NCI-H2107 treated with DMSO at 0.1 percent for 48 hours (cell line): ENCODE measurements around the gene PDK2.

Experiments used
- DNase-seq: peaks from one replicate; lab custom pipeline; 2025; ENCODE audit not compliant: unreplicated experiment; lab: John Stamatoyannopoulos, UW

PDK2 gene

DNA sequence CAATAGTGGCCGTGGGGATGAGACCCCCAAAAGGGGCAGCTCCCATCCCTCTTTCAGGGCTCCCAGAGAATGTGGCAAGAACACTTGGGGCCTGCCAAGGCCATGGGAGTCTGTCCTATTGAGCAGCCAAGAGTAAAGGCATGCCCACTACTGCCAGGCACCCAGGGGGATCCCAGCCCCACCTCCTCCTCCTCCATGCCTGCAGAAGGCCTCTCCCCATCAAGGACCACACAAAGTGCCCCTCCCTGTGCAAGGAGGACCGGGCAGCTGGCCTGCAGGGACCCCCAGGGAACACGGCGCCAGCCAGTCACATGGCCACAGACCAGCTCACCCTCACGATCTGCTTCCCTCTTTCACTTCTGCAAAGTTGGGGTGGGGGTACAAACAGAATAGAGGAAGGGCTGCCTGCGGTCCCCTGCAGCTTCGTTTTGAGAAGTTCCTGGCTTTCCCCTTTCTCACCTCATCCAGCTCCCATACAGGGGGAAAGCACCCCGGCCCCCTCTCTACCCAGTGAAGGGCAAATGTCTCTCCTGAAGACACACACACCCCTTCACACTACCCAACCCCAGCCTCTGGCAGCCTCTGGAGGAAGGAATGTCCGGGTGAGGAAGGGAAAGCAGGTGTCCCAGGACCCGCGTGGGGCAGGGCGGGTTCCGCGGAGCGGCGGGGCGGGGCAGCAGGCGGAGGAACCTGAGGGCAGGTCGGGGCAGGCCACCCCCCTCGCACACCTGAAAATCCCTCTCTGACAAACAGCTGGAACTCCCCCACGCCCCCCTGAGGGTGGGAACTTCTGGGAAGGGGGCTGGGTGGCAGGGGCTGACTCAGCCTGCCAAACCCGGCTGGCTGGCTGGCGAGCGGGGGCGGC lies 53.3 kb downstream of the PDK2 start:
- DNase-seq = no peak

DNA sequence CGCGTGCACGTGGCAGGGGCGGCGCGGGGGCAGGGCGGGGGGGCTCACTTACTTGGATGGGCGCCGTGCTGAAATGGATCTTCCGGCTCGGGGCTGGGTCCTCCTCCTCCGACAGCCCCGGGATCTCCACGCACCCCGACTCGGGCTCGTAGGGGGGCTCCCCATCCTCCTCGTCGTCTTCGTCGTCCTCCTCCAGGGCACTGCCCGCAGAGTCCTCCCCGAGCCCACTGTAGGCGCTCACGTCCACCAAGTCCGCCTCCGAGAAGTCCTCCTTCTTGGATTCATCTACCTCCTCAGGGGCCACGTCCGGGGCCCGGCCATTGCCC lies 53.9 kb downstream of the PDK2 start:
- DNase-seq = no peak

DNA sequence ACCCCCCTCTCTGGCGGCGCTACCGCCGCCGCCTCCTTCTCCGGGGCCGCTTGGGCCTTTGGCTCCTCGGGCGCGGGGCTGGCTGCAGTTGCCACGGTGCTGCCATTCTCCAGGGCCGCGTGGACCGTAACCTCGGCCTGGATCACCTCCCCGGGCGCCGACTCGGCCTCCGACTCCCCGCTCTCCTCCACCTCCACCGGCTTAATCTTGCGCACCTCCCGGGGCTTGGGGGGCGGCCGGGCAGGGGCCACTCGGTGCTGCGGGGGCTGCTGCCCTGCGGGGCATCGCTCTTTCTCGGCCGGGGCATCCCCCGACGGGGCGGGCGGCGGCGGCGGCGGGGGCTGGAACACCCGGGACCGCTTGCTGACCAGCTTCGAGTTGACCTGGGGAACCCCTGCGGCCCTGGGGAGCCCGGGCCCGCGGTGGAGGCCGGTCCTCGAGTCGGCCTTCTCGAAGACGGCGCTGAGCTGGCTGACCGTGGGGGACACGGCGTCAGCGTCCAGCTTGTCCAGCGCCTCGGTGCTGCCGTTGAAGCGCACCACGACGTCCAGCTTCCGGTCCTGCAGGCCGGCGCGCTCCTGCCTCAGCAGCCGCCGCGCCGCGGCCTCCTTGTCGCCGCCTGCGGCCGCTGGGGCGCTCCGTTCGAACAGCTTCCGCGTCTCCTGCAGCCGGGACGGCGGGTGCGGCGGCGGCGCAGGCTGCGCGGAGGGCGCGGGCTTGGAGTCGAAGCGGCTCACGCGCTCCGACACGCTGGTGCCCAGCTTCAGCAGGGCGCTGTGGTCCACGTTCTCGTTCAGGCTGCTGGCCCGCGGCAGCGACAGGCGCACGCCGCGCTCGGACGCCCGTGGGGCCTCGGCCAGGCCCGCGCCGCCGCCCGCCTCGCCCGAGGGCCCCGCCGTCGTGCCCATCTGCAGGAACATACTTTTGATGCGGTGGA lies 54.5 kb downstream of the PDK2 start:
- DNase-seq = no peak

DNA sequence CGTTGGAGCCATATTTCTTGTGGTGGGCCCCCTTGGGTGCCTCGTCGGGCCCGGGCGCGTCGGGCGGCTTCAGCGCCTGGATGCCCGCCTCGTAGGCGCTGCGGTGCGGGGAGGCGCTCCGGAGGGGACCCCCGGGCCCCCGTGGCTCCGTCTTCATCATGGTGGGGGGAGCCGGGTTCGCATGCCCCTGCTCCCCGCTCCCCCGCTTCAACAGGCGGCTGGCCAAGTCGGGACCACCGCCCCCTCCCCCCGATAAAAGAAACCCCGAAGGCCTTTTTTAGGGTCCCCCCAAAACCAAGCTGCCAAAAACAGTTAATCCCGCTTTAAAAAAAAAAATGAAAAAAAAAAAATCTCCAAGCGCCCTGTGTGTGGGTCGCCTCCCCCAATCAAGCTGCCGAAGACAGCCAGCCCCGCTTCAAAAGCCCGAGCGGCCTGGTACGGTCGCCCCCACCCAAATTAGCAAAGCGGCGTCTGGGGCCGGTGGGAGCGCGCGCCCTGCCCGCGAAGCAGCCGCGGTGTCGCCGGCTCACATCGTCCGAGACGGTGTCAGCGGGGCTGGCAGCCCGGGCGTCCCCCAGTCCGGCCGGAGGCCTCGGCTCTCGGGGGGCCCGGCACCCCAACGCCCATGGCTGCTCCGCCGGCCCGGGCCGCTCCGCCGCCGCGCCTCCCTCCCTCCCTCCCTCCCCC lies 55.3 kb downstream of the PDK2 start, which contains the start of gene PPP1R9B:
Gene PPP1R9B, minus strand, starts transcription at position 324 of the 687 bp plus-strand sequence. Its CDS starts 164 bp downstream, at position 160.
- DNase-seq = no peak

DNA sequence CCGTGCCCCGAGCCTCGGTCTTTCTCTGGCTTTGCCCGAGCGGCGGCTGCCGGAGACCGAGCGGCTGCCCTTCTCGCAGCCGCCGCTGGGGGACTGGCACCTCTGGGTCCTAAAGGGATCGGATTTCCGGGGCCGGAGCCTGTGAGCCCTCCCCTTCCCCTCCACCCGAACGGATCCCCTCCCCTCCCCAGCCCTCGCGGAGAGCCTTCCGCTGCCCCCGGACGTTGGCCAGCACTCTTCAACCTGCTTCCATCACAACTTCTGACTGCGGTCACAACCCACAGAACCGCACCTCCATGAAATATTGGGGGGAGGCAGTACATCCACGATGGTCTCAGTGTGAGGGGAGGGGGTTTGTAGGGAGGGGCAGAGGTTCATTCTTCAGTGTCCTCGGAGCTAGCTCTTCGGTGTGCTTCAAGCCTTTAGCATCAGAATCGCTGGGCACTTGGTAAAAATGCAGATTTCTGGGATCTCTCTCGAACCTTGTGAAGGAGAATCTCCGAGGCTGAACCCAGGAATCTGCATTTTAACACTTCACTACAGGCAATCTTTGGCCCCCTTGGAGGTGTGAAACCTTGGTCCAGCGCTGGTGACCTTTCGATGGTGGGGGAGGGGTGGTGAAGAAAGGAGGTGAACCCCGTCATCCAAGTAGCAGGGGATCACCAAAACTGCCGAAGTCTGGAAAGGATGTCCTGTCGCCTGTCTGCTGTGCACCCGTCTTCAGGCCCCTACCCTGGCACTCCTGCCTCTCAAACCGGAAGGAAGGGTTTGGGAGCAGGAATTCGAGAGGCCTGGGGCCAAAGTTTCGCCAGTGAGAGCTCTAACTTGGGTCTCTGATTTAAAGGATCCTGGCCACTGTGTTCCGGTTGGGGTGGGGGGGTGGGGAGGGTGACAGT lies 56.1 kb downstream of the PDK2 start:
- peak; percentile 25 for DNase-seq

DNA sequence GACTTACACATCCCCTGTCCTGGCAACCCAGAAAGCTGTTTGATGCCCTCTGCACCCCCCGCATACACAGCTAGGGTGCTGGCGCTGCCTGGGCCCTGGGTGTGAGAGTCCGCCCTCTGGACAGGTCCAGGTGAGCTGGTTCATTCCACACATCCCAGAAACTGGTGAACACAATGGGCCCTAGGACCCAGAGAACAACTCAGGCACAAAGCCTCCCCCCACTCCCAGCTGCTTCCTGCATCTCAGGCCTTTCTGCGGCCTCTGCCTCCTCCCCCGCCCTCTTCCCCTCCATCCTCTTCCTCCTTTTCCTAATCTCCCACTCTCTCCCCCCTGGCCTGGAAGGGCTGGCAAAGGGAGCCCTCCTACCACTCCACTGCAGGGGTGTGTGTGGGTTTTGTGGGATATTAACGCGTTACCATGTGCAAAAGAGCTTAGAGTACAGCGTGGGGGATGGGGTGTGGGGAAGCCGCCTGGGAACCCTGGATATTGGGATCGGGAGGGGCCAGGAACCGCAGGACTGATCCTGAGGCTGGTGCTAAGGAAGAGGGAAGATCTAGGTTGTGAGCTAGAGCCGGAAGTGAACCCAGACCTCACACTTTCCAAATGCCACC lies 56.9 kb downstream of the PDK2 start:
- peak; percentile 71 for DNase-seq

DNA sequence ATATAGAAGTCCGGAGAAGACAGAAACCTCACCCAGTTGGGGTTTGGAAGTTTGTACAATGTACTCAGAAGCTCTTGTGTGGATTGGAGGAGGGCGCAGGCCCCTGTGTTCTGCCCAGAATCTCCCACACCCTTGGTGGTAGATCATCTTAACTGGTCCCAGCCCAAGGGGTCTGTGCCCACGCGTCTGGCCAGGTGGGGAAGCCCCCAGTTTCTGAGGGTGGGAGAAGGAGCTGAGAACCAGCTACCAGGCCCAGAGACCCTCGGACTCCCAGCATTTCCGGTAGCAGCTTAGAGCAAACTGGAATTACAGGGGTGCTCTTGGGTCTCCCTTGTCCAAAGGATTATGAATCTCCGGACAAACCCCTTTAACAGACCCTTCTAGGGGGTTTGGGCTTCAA lies 57.6 kb downstream of the PDK2 start:
- no peak for DNase-seq

DNA sequence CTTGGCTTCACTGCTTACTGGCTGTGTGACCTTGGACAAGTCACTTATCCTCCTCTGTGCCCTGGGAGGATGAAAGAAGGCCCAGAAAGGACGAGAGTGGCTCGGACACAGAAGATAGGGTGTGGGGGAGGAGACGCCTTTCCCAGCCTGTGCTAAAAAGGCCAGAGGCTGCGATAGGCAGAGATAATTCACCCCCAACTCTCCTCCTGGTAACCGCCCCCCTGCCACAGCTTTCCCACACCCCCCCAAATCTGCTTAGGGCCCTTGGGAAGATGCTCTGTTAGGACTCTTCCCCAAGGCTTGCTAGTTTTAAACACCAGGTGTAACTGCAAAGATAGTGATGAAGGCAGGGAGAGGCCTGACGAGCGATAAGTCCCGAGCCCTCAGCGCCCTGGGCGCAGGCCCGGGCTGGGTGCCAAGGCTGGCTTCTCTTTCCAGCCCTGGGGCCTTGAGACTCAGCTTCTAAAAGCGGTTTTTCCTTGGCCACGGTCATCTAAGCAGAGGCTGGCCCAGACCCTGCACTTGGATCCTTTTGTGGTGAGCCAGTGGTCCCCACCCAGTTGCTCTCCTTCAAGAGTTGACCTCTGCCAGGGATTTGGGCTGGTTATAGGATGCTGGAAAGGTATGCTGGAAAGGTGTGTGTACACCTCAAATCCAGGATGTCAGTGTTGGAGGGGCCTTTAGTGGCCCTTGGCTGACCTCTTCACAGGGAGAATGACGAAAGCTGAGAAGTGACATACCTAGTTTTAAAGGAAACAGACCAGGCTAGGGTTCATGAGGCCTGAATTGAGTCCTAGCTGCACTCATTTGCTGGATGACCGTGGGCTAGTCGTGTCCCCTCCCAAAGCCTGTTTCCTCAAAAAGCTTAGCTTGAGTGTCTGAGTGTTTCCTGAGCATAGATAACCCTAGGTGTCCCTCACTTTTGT lies 58.8 kb downstream of the PDK2 start:
- DNase-seq = no peak

DNA sequence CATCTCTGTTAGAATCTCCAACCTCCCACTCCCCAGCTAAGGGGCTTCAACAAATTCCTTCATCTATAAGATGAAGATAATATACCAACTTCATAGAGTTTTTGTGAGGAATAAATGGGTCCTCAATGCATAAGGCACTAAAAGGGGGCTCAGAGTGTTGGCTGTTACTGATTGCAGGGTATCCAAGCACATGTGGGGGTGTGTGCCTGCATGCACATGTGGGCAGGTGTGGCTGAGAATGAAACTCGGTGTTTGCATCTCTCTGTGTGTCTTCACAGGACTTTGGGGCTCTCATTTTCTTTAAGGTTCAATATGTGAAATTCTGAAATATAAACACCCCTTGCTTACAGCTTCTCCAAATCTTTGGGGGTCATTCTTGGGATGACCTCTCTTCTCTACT lies 59.5 kb downstream of the PDK2 start:
- no peak for DNase-seq

DNA sequence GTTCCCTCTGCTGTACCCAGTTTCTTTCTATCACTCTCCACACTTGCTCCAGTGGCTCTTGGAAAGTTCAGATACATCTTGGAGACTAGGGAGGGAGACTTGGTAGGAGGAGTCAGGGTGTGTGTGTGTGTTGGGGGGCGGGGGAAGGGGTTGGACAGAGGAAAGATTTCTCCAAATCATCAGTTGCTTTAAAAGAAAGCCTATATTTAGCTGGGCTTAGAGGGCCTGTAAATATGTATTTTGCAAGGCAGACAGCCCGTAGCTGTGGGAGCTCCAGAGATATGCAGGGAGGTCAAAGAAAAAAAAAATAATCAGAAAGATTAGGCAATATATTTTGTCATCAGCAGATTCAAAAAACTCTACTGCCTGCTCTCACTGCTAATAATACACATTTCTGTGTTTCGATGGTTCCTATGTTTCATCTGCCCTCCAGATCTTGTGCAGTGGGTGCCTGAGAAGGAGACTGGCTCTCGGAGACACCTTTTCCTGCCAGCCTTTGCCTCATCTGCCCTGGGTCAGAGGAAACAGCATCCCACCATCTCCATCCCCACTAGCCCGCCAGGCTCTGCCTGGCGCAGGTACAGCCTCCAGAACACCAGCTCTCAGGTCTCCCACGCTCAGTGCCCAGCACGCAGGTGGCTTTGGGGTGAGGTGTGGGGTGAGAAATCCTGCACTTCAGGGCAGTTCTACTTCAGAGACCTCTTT lies 60.1 kb downstream of the PDK2 start:
- no peak for DNase-seq

DNA sequence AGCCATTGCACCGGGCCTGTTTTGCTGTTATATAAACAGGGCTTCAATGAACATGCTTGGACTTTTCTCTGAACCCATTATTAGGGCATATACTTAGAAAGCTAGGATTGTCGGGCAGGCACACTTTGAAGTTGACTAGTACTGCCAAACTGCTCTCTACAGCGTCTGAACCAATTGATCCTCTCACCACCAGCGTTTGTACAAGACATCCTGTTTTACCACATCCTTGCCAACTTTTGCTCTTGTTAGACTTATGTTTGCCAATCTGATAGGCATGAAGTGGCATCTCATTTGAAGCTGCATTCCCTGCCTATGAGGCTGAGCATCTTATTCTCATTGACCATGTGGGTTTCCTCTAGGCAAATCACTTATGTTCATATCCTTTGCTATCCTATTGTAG lies 62.7 kb downstream of the PDK2 start:
- no peak for DNase-seq

DNA sequence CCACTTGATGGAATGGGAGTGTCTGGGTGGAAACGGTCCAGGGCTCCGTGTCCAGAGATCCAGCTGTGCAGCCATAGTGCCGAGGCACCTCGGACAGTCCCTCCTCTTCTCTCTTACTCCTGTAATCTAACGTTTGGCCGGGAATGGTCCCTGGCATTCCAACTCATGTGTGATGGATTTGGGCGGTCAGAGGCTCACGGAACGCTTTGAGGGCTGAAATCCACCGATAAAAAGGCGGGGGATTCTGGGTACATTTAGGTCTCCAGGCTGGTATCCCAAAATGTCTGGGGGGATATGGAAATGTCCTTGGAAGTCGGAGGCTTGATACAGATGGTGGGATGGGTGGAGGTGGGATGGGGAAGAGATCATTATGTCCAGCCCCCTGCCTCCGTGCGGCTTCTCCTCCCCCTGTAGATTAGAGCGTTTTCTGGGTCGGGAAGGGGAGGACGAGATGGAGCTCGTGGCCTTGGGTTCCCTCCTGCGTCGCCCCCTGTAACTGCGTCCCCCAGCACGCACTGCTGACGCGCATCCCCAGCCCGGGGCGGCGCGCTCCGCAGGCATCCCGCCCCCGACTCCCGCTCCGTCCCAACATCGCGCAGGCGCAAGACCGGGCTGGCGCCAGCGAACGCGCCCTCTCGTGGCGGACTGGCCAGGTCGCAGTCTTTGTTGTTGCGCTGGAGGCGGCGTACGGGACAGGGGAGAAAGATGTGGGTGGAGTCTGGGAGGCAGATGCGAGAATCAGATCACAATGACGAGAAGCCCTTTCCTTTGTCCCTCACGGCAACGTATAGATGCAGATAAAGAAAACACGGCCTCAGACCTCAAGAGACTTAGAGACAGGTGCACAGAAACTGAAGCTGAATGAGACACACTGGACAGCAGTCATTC lies 66.1 kb downstream of the PDK2 start:
- DNase-seq = peak; percentile 78
